ENCODE data around the gene PADI4. TPM values are rescaled to one million over a fixed set of nuclear protein-coding genes. Genes with fewer than 3 reads are reported as not detected.

PADI4 gene
- total RNA-seq, 3 donors from 2014 or later (not counting 1 experiment from before 2014, with no cell fraction given): 1.4 to 11.6 (median 1.7) TPM

GRCh38 chr1:17397910-17398695 lies 90.1 kb downstream of the PADI4 start:
- Histone ChIP-seq H3K27ac (ENCODE audit: low read length) (no peak overlapping the region), H3K27me3 (ENCODE audit: control insufficient read depth, insufficient read depth, low read length) (no peaks in the 10 kb centered on the region), H3K36me3 (ENCODE audit: control insufficient read depth, insufficient read depth, low read length) (no peaks in the 10 kb centered on the region), H3K4me3 (ENCODE audit: low read length) (no peak overlapping the region), H3K4me1 (ENCODE audit: control insufficient read depth, insufficient read depth, low read length) (no peaks in the 10 kb centered on the region), H3K9me3 (ENCODE audit: control insufficient read depth, insufficient read depth, low read length) (no peaks in the 10 kb centered on the region)
- DNase-seq (no peak), ATAC-seq (no peak)
- Mint-ChIP-seq H3K27ac (no peak overlapping the region), H3K27me3 (ENCODE audit: low read depth in 2 of 2) (no peaks in the 10 kb centered on the region), H3K9me3 (no peaks in the 10 kb centered on the region), H3K36me3 (no peaks in the 10 kb centered on the region), H3K4me1 (peaks cover 0 to 2% of the 10 kb centered on the region in 2 donors), H3K4me3 (no peak overlapping the region)
- intact Hi-C loops (cut with micrococcal nuclease): no loop called here
- 91% methylated on average over 6 of the region's 7 CpGs for WGBS (ENCODE audit: insufficient coverage)
- TF ChIP-seq, protein P1, sequence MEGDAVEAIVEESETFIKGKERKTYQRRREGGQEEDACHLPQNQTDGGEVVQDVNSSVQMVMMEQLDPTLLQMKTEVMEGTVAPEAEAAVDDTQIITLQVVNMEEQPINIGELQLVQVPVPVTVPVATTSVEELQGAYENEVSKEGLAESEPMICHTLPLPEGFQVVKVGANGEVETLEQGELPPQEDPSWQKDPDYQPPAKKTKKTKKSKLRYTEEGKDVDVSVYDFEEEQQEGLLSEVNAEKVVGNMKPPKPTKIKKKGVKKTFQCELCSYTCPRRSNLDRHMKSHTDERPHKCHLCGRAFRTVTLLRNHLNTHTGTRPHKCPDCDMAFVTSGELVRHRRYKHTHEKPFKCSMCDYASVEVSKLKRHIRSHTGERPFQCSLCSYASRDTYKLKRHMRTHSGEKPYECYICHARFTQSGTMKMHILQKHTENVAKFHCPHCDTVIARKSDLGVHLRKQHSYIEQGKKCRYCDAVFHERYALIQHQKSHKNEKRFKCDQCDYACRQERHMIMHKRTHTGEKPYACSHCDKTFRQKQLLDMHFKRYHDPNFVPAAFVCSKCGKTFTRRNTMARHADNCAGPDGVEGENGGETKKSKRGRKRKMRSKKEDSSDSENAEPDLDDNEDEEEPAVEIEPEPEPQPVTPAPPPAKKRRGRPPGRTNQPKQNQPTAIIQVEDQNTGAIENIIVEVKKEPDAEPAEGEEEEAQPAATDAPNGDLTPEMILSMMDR (IDR thresholded peaks at IDR 0.05): no peak

- TF ChIP-seq, protein P1 (IDR thresholded peaks at IDR 0.05): no peak
- Mint-ChIP-seq H3K9me3 (no peaks in the 10 kb centered on the region), H3K4me1 (no peaks in the 10 kb centered on the region), H3K27me3 (ENCODE audit: low read depth in 2 of 2) (no peaks in the 10 kb centered on the region), H3K36me3 (no peaks in the 10 kb centered on the region), H3K27ac (no peak overlapping the region), H3K4me3 (no peak overlapping the region)
- Histone ChIP-seq H3K4me1 (ENCODE audit: control insufficient read depth, insufficient read depth, low read length) (no peaks in the 10 kb centered on the region), H3K27ac (ENCODE audit: low read length) (no peak overlapping the region), H3K36me3 (ENCODE audit: control insufficient read depth, insufficient read depth, low read length) (no peaks in the 10 kb centered on the region), H3K27me3 (ENCODE audit: control insufficient read depth, insufficient read depth, low read length) (no peaks in the 10 kb centered on the region), H3K4me3 (ENCODE audit: low read length) (no peak overlapping the region), H3K9me3 (ENCODE audit: control insufficient read depth, insufficient read depth, low read length) (no peaks in the 10 kb centered on the region)
- intact Hi-C loops (cut with micrococcal nuclease): no loop called here
- ATAC-seq (no peak), DNase-seq (no peak)
- WGBS (ENCODE audit: insufficient coverage): 94% methylated on average over 11 of the region's 11 CpGs
Measured at GRCh38 chr1:17400725-17401341, 92.8 kb downstream of the PADI4 start.

DNA sequence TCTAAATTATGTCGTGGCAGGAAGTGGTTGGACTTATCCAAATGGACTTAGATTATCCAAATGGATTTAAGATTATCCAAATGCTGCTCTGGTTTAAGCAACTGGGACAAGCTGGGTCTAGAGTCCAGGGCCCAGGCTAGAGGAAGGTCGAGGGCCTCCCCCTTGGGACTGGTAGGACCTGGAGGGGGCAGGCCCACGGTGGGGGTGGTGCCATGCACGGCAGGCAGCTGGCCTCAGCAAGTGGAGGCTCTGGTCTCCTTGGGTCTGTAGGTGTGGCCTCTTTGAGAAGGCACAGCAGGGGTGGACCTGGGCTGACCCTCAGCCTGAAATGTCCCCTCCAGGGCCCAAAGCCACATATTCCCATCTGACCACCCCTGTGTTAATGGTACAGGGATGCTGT lies 93.8 kb downstream of the PADI4 start:
- H3K9me3 ChIP-seq (ENCODE audit: control insufficient read depth, insufficient read depth, low read length): no peaks in the 10 kb centered on the region
- 90% methylated on average over 4 of the region's 4 CpGs for WGBS (ENCODE audit: insufficient coverage)
- Mint-ChIP-seq H3K27me3 (ENCODE audit: low read depth in 2 of 2) (no peaks in the 10 kb centered on the region), H3K27ac (no peak overlapping the region), H3K36me3 (no peaks in the 10 kb centered on the region), H3K4me3 (no peak overlapping the region), H3K4me1 (peaks cover 3 to 4% of the 10 kb centered on the region in 2 donors), H3K9me3 (no peaks in the 10 kb centered on the region)
- H3K36me3 ChIP-seq (ENCODE audit: control insufficient read depth, insufficient read depth, low read length): no peaks in the 10 kb centered on the region
- DNase-seq (no peak), ATAC-seq (no peak)
- H3K27ac ChIP-seq (ENCODE audit: low read length): no peak overlapping the region
- no peak overlapping the region for H3K4me3 ChIP-seq (ENCODE audit: low read length)
- H3K27me3 ChIP-seq (ENCODE audit: control insufficient read depth, insufficient read depth, low read length): no peaks in the 10 kb centered on the region
- TF ChIP-seq, protein P1 (IDR thresholded peaks at IDR 0.05): no peak
- H3K4me1 ChIP-seq (ENCODE audit: control insufficient read depth, insufficient read depth, low read length): no peaks in the 10 kb centered on the region
- intact Hi-C loops (cut with micrococcal nuclease): no loop called here
